ENCODE measurements around the gene FBXO42.

DNA sequence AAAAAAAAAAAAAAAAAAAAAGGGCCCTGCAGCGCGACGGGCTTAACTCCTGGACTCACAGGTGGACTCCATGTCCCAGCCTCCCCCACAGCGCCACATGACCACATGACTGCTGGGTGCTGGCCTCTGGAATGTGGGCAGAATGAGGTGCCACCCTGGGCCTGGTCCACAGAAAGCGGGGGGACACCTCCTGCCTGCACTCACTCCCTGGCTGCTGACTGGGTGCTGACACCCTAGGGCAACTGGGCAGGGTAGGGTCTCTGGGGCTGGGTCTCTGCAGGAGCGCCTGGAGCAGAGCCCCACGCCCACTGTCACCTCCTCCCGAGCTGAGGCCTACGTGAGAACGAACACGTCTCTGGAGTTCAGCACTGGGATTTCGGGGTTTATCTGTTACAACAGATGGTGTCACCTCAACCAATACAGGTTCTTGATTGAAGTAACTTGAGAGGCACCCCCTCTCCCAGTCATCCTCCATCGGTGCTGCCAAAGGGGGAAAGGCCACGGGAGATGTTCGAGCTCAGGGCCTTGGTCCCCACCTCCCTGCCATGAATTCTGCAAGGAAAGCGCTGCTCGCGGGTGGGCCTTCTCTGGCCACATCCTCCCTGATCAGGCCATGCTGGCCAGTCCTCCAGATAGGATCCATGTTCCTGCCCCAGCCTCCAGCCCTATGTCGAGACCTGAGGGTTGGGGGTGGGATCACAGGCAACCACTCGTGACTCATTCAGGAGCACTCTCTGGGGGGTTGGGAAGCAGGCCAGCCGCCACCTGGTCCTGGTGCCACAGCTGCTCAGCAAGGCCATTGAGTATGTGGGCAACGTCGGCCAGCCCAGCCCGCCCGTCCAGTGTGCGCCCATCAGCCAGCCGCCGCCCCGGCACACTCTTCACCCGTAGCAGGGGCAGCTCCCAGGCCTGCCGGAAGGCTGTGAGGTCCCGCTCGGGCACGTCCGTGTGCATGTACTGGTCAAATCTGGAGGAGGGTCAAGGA lies 120.7 kb downstream of the FBXO42 start:
- no peak for TF ChIP-seq GATA2 (IDR thresholded peaks at IDR 0.05; ENCODE audit: low read depth, low read length)
- no peak for TF ChIP-seq GATA3 (IDR thresholded peaks at IDR 0.05; ENCODE audit: low read depth, low read length)
